OCI-LY7 (cell line): Measurements from ENCODE around the gene PBX2. TPM values are rescaled to one million over a fixed set of nuclear protein-coding genes. Genes with fewer than 3 reads are reported as not detected.
A peak's percentile ranks its signal among the peaks of the same experiment; 100 is the strongest.

Experiments used
- BruUV-seq: library from RNA; stranded (reverse); fragments of 400-500 nt; replicated peaks from 2 replicates; lab custom pipeline; 2021; lab: Mats Ljungman, UMichigan
- CTCF ChIA-PET: fragments of 300-600 bp; sonication (Branson Sonifier 250); formaldehyde crosslinking; loops from one replicate; lab custom pipeline; 2022; ENCODE audit warnings: antibody characterized with exemption; ENCODE audit not compliant: unreplicated experiment; lab: Charles Lee
- POLR2A ChIA-PET: fragments of 300-600 bp; sonication (Branson Sonifier 250); formaldehyde crosslinking; loops from one replicate; lab custom pipeline; 2022; ENCODE audit warnings: antibody characterized with exemption; lab: Charles Lee
- DNase-seq: peaks from one replicate; pipeline ENCODE4 v3.0.0-alpha.2; 2015; ENCODE audit warnings: low spot score
- H2AFZ ChIP-seq: fragments of 200-600 bp; sonication (generic), shearing (Covaris generic); 2 replicates; pipeline ENCODE4 v1.6.1; 2014; ENCODE audit warnings: mild to moderate bottlenecking, antibody characterized with exemption, low read length, moderate library complexity
- H3K27ac ChIP-seq: fragments of 200-600 bp; sonication (generic); 2 replicates; pipeline ENCODE4 v1.5.1; 2014; ENCODE audit warnings: mixed run types, low read depth, mild to moderate bottlenecking, moderate library complexity, low read length, inconsistent platforms; ENCODE audit not compliant: poor library complexity, severe bottlenecking
- H3K36me3 ChIP-seq: fragments of 200-600 bp; sonication (generic); 2 replicates; pipeline ENCODE4 v1.6.1; 2014; ENCODE audit warnings: mild to moderate bottlenecking, antibody characterized with exemption, low read length, moderate library complexity, mixed read lengths; ENCODE audit not compliant: insufficient read depth
- H3K4me1 ChIP-seq: fragments of 200-600 bp; sonication (generic); 2 replicates; pipeline ENCODE4 v1.5.1; 2014; ENCODE audit warnings: mild to moderate bottlenecking, low read length; ENCODE audit not compliant: insufficient read depth, poor library complexity, severe bottlenecking
- H3K4me2 ChIP-seq: fragments of 200-600 bp; sonication (generic); 2 replicates; pipeline ENCODE4 v1.6.1; 2014; ENCODE audit warnings: mild to moderate bottlenecking, low read length
- H3K4me3 ChIP-seq: fragments of 200-600 bp; sonication (generic); 2 replicates; pipeline ENCODE4 v1.5.1; 2014; ENCODE audit warnings: mild to moderate bottlenecking, low read depth, low read length; ENCODE audit not compliant: poor library complexity, severe bottlenecking
- H3K79me2 ChIP-seq: fragments of 200-600 bp; sonication (generic); 2 replicates; pipeline ENCODE4 v1.6.1; 2016; ENCODE audit warnings: low read depth, mild to moderate bottlenecking, low read length, moderate library complexity, mixed read lengths; ENCODE audit not compliant: insufficient read depth
- H3K9me2 ChIP-seq: fragments of 200-600 bp; sonication (generic); 2 replicates; pipeline ENCODE4 v1.6.1; 2016; ENCODE audit warnings: mild to moderate bottlenecking, low read length, mixed read lengths; ENCODE audit not compliant: insufficient read depth
- H3K9me3 ChIP-seq: fragments of 200-600 bp; sonication (generic); 2 replicates; pipeline ENCODE4 v1.6.1; 2014; ENCODE audit warnings: mild to moderate bottlenecking, mixed run types, low read length, mixed read lengths
- H4K20me1 ChIP-seq: fragments of 200-600 bp; sonication (generic); 2 replicates; pipeline ENCODE4 v1.6.1; 2014; ENCODE audit warnings: mild to moderate bottlenecking, antibody characterized with exemption, low read length, moderate library complexity, mixed read lengths; ENCODE audit not compliant: insufficient read depth
- EZH2phosphoT487 ChIP-seq: fragments of 200-600 bp; sonication (generic); IDR thresholded peaks from 2 replicates; pipeline ENCODE4 v1.6.1; 2018; ENCODE audit warnings: low read depth, borderline replicate concordance, mild to moderate bottlenecking, mixed run types, antibody characterized with exemption, low read length, moderate library complexity, mixed read lengths
- intact Hi-C: fragments of 100-400 bp; cut with micrococcal nuclease; formaldehyde crosslinking; loops from one replicate; pipeline ENCODE4 v1.10.0; 2022; ENCODE audit not compliant: unreplicated experiment
- total RNA-seq, 2 experiments: library from RNA; depleted of rRNA in 1 of 2; stranded (reverse); fragments of >200 nt in 1 of 2; shearing (Covaris generic) in 1 of 2; gene quantifications; 2 replicates each; pipeline ENCODE4 v1.2.3, GENCODE V29; 2014 to 2022
- TF ChIP-seq, protein P1 (sequence below): fragments of 200-600 bp; sonication (generic); conservative IDR thresholded peaks from 2 replicates; pipeline ENCODE4 v1.5.1; 2014; ENCODE audit warnings: mild to moderate bottlenecking, antibody characterized with exemption, low read length, moderate library complexity, mixed read lengths

PBX2 gene
- total RNA-seq, 2 experiments from 2014 or later = 23.1 to 80.5 TPM

DNA sequence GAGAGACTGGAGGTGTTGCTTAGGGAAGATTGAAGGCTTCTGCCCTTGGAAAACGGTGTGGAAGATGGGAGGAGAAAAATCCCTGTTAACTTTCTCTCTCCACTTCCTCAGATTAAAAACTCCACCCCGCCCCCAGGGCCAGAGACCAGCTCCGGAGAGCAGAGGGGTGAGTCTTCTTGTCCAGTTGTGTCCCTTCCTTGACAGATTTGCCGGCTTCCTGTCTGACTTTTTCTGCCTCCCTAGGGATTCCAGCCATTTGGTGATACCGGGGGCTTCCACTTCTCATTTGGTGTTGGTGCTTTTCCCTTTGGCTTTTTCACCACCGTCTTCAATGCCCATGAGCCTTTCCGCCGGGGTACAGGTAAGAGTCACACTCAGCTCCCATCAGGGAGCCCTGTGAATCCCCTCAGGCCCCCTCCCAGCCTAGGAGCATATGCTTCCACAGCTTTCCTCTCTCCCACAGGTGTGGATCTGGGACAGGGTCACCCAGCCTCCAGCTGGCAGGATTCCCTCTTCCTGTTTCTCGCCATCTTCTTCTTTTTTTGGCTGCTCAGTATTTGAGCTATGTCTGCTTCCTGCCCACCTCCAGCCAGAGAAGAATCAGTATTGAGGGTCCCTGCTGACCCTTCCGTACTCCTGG is 10.1 kb downstream of the PBX2 start:
- BruUV-seq = TSS peak; percentile 83
- ChIA-PET CTCF (no interaction called here), POLR2A (interaction anchor here (1.2 to 1.8 kb wide), 2 partner anchors 10 to 16 kb away, joined by 5 to 16 read pairs; partner anchors contain the start of gene PBX2)
- no peak overlapping the region for H2AFZ ChIP-seq
- no peak for TF ChIP-seq EZH2phosphoT487
- TF ChIP-seq, protein P1, sequence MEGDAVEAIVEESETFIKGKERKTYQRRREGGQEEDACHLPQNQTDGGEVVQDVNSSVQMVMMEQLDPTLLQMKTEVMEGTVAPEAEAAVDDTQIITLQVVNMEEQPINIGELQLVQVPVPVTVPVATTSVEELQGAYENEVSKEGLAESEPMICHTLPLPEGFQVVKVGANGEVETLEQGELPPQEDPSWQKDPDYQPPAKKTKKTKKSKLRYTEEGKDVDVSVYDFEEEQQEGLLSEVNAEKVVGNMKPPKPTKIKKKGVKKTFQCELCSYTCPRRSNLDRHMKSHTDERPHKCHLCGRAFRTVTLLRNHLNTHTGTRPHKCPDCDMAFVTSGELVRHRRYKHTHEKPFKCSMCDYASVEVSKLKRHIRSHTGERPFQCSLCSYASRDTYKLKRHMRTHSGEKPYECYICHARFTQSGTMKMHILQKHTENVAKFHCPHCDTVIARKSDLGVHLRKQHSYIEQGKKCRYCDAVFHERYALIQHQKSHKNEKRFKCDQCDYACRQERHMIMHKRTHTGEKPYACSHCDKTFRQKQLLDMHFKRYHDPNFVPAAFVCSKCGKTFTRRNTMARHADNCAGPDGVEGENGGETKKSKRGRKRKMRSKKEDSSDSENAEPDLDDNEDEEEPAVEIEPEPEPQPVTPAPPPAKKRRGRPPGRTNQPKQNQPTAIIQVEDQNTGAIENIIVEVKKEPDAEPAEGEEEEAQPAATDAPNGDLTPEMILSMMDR = no peak
- peaks cover 9% of the 10 kb centered on the region; the same call in 1 of the 2 replicates for H3K79me2 ChIP-seq
- no peaks in the 10 kb centered on the region for H3K9me2 ChIP-seq
- peaks cover 31% of the 10 kb centered on the region for H3K4me1 ChIP-seq
- peak overlapping the region; percentile 74 for H3K4me3 ChIP-seq
- intact Hi-C loops = no loop called here
- no peak for DNase-seq
- no peak overlapping the region for H3K27ac ChIP-seq
- H3K36me3 ChIP-seq = peaks cover 34% of the 10 kb centered on the region
- H3K9me3 ChIP-seq = no peaks in the 10 kb centered on the region
- H3K4me2 ChIP-seq = peak overlapping the region; percentile 99
- no peaks in the 10 kb centered on the region for H4K20me1 ChIP-seq

DNA sequence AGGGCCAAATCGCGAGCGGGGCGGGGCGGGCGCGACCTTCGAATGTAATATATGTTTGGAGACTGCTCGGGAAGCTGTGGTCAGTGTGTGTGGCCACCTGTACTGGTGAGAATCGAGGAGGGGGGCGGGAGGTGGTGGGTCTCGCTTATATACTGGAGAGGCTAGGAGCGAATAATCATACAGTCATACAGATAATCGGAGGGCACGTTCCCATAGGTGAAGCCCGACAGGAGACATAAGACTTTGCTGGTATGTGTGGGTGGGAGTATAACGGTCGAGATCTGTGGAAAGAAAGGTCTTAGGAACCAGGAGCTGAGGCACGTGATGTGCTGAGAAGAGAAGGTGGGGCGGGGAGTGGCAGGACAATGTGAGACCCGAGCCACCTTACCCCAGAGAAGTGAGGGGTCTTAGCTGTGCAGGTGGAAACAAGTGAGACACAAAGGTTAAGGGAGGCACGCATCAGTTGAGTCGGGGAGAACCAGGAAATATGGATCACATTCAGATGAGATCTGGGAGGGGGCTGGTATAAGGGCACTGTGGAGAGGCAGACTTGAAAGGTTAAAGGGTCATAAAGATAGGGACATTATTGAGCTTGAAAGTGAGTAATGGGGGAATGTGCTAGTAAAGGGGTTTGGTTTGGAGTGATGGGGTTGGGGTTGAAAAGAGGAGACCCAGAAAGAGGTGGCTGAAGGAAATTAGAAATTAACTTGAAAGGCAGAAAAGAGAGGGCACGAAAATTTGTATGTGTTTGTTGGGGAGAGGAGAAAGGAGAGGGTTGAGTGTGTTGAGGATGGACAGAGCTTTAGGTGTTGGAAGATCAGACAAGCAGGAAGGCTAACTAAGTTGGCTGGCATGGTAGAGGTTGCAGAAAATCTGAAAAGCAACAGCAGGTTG is 11.2 kb downstream of the PBX2 start:
- Histone ChIP-seq H3K4me3 (peak overlapping the region; percentile 74), H3K9me2 (no peaks in the 10 kb centered on the region), H3K9me3 (no peaks in the 10 kb centered on the region), H3K4me1 (peaks cover 33% of the 10 kb centered on the region), H3K79me2 (peaks cover 14% of the 10 kb centered on the region; the same call in 1 of the 2 replicates), H3K36me3 (peaks cover 27% of the 10 kb centered on the region), H3K27ac (peak overlapping the region; percentile 18), H2AFZ (peak overlapping the region; percentile 40; the same call in 1 of the 2 replicates), H3K4me2 (peak overlapping the region; percentile 99), H4K20me1 (no peaks in the 10 kb centered on the region)
- TF ChIP-seq EZH2phosphoT487 = no peak
- TF ChIP-seq, protein P1 = no peak
- POLR2A ChIA-PET = interaction anchor here (1.0 to 1.8 kb wide), 3 partner anchors 11 to 17 kb away, joined by 5 to 16 read pairs (median 5); partner anchors contain the start of genes GPSM3 and PBX2
- CTCF ChIA-PET = no interaction called here
- BruUV-seq = no TSS peak
- intact Hi-C loops = loop anchor here (1.0 kb wide), 1 partner anchor 17 kb away; no protein-coding TSS in a partner anchor
- DNase-seq = no peak
